Thyroid gland (tissue), 4 donors: ENCODE results near the gene CSTPP1.

Source experiments
- CTCF ChIP-seq, 6 experiments: fragments of 200-600 bp in 3 of 6; fragments of 450-650 bp in 3 of 6; sonication (generic) in 3 of 6; IDR thresholded peaks; one replicate each; pipeline ENCODE4 v1.5.1; 2016 to 2019; ENCODE audit warnings: antibody characterized with exemption in 6 of 6, mild to moderate bottlenecking in 2 of 6, inconsistent platforms in 1 of 6, moderate library complexity in 1 of 6
- POLR2A ChIP-seq, 2 donors: fragments of 450-650 bp; IDR thresholded peaks; one replicate each; pipeline ENCODE4 v1.6.1; 2017; ENCODE audit warnings: antibody characterized with exemption in 2 of 2, mild to moderate bottlenecking in 2 of 2, moderate library complexity in 1 of 2

GRCh38 chr11:47177846-47178245 lies 241.3 kb downstream of the CSTPP1 start:
- TF ChIP-seq CTCF (IDR thresholded peaks at IDR 0.05) (no peak), POLR2A (IDR thresholded peaks at IDR 0.05) (no peak)
